ENCODE measurements around the gene SUN2.

The SUN2 gene

DNA sequence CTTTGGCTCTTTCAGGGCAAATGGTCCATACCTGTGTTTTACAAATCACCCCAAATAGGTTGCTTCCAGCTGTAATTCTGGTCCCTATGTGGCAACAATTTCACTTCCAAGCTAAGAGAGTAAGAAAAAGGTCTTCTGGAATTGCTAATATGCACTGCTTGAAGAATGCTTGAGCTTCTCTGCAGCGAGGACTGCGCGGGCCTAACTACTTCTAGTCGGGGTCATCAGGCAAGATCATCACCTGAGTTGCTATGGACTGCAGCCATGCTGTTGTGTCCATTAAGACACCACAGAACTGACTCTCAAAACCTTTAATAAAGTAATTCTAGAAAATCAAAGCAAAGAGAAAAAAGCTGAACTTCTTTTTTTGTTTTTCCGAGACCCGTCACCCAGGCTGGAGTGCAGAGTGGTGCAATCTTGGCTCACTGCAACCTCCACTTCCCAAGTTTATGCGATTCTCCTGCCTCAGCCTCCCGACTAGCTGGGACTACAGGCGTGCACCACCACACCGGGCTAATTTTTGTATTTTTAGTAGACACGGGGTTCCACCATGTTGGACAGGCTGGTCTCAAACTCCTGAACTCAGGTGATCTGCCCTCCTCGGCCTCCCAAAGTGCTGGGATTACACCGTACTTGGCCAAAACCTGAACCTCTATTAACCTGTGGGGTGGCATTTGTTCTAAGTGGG is 57.2 kb downstream of the SUN2 start:
- no peak for DNase-seq (ENCODE audit: low read depth, low spot score)

DNA sequence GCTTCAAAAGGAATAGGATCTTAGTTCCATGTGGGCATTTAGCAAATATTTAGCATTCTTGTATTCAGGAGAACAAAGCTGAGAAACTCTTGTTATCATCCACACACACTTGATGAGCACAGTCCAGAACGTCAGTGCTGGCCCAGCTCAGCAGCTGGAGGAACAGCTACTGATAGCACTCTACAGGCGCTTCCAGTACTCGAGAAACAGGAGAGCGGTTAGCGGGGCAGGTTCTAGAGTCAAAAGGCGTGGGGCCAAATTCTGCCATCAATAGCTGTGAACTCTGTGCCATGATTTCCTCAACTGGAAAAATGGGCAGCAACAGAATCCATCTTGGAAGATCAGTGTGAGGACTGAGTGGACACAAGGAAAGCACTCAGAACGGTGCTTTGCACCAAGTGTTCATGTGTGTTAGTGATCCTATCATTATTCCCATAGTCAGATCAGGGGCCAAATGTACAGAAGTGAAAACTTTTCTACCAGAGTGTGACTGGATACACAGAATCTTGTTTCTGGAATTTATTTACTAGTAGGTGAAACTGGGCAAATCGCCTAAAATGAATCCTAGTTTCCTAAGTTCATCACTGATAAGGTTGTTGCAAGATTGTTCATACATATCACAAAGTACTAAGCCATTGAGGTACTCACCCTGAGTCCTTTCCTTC is 58.2 kb downstream of the SUN2 start:
- no peak for DNase-seq (ENCODE audit: low read depth, low spot score)

DNA sequence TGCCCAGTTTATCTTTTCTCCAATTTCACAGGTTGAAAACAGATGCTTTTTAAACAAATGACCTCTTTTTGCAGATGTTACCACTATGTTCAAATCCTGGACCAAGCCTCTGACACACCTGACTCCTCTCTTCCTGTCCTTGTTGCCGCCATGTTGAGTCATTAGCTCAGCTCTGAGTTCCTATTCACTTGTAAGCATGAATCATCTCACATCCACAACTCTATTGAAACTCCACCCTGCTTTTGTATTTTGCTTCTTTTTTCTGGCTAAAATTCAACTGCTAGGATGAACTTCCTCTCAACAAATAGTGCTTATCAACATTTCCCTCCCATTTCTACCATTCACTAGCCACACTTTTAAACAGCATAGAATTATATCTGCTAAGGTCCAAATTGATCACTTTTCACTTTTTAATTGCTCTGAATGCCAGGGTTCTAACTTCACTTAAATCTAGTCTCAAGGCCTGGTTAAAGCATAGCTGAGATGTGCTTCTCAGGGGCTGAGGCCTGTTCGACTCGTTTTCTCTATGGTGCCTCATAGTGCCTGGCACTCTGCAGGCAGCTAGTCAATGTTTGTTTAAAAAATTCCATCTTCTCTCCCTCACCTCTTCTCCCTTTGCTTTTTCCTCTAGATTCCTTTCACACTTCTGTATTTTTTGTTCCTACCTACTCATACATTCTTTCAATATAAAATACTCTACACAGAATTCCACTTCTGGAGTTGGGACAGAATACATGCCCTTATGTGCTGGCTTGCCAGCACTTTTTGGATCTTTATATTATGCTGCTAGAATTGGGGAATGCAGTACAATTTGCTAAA is 59.0 kb downstream of the SUN2 start:
- DNase-seq (ENCODE audit: low read depth, low spot score) = no peak

DNA sequence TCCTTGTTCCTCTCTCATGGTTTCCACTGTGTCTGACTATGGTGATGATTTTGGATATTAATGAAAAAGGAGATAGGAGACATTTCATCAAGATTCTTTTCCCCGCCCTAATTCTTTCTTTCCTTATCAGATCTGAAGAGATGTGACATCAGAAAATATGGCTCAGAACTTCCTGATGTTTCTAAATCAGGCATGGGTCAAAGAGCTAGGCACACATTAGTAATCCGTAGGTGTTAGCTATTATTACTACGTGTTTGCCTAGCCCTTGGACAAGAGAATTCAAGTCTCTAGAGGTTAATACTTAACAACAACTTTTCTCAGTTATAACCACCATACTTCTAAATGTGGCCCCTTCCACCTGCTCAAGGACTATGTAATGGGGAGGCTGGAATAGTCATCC is 60.9 kb downstream of the SUN2 start:
- no peak for DNase-seq (ENCODE audit: low read depth, low spot score)

DNA sequence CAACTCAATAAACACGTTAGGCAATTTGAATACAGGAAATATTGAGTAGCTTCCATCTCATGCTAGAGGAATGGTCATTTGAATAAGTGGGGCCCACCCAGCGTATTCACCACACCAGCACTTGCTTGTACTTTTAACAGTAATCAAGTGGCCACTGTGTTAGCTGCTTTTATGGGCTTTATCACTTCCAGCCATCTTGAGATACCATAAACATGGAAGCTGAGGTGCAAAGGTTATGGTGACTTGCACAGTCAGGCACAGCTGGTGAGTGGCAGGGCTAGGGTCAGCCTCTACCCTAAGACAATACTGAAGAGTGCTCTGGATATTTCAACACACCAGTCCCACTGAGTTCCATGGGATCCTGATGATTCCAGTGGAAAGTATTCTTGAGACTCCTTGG is 61.7 kb downstream of the SUN2 start:
- DNase-seq (ENCODE audit: low read depth, low spot score) = no peak

DNA sequence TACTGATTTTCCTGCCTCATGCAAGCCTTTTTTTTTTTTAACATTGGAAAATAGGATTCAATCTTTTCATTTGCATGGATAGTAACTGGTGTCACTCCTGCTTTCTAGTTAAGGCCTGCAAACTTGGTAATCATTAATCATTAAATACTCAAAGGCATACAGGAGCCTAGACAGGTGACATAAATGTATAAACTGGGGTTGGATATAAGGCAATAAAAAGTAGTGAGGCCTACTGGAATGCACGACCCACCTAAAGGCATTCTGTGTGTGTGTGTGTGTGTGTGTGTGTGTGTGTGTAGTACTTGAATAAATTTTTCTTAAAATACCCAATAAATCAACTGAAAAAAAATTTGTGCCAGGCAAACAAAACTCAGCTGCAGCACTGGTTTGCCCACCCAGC is 66.1 kb downstream of the SUN2 start:
- DNase-seq (ENCODE audit: low read depth, low spot score) = no peak

DNA sequence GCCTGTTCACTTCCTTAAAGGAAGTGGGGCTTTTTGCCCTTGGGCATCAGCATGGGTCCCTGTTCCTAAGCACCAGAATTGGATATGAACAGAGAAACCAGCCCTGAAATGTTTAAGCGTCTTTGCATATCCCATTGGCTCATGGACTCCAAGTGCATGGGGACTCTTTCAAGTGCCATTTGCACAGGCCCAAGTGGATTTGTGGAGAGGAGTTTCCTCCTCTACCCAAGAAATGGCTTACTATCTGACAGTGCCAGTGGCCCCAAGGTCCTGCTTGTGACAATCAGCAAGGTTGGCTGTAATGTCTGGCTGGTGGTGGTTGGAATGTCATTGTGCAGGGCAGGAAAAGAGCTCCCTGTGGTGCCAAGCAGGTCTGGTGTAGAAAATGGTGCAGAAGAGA is 70.0 kb downstream of the SUN2 start:
- no peak for DNase-seq (ENCODE audit: low read depth, low spot score)

DNA sequence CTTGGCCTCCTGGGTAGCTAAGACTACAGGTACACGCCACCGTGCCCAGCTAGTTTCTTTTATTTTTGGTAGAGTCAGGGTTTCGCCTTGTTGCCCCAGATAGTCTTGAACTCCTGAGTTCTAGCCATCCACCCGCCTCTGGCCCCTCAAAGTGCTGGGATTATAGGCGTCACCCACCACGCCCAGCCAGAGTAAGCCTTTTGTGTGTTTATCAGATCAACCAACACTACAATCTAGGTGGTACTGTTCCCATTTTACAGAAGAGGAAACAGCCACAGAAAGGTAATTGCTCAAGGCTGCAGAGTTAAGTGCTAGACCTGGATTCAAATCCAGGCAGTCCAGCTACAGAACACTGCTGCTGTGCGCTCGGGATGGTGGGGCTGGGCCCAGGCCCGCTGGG is 70.9 kb downstream of the SUN2 start:
- DNase-seq (ENCODE audit: low read depth, low spot score) = no peak
